GM12875 (cell line): ENCODE results near the gene DKK3.

Experiments used
- H3K4me3 ChIP-seq: one replicate; pipeline ENCODE4 v1.5.1; 2011; ENCODE audit warnings: low read depth, low read length, control low read depth
- CTCF ChIP-seq: IDR thresholded peaks from 2 replicates; pipeline ENCODE4 v1.5.1; 2011; ENCODE audit warnings: low read depth, mild to moderate bottlenecking, control low read depth, inconsistent platforms, low read length, moderate library complexity, borderline replicate concordance; ENCODE audit not compliant: insufficient read depth

DKK3 gene

GRCh38 chr11:12003815-12004214, 4.6 kb downstream of the DKK3 start:
- H3K4me3 ChIP-seq, result no peak overlapping the region
- TF ChIP-seq CTCF, result no peak

- no peak for TF ChIP-seq CTCF
- no peak overlapping the region for H3K4me3 ChIP-seq
Measured at GRCh38 chr11:12003336-12003735, 5.1 kb downstream of the DKK3 start.

- no peak for TF ChIP-seq CTCF
- no peak overlapping the region for H3K4me3 ChIP-seq
Measured at GRCh38 chr11:12001186-12001585, 7.2 kb downstream of the DKK3 start.

DNA sequence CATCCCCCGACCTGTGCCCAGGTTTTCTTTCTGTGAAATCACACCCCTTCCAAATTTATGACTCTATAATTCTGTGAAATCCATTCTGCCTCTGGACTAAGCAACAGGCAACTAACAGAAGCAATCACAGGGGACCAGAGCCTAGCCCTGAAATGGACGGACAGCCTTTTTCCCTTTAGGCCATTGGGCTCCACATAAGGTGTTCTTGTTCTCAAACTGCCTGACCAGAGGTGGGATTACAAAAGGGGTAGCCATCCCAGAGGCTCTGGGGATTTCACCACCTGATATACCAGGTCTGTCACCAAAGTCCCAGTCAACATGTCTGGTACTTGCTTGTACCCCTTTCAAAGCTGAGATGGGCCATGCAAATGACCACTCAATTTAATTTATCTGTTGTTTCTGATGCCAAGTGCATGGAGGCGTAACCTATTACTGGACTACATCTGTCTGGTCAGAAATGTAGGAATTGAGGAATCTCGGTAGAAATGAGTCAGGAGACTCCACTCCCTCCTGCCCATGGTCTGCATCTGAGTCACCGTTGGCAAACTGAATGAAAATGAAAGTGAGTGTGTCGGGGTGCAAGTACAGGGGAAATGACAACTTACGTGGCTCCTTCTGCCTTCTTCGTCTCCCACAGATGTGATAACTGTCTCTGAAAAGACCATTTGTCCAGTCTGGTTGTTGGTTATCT, 10.2 kb downstream of the DKK3 start:
- no peak overlapping the region for H3K4me3 ChIP-seq
- no peak for TF ChIP-seq CTCF

- TF ChIP-seq CTCF, result no peak
- no peak overlapping the region for H3K4me3 ChIP-seq
Measured at GRCh38 chr11:11997049-11997322, 11.4 kb downstream of the DKK3 start.

- no peak for TF ChIP-seq CTCF
- no peak overlapping the region for H3K4me3 ChIP-seq
Measured at GRCh38 chr11:11996321-11997048, 11.9 kb downstream of the DKK3 start.

DNA sequence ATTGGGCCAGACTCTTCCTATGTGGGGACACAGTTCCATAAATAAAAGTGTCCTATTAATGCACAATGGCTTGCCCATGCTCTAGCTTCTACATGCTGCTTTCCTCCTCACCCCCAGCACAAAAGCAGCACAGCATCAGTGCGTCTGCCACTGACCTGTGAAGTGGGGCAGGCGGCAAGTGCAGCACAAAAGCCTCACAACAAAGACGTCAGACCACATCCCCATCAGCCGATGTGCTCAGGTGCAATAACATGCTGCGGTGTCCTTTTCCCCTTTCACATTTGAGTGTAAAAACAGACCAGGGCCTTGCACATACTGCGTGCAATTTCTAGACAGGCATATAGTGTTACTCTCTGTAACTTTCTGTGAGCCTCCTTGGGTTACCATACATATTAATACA, 12.8 kb downstream of the DKK3 start:
- no peak overlapping the region for H3K4me3 ChIP-seq

More for the DNA sequence above, 12.8 kb downstream of the DKK3 start:
- TF ChIP-seq CTCF, result no peak
